NCI-H2171 (cell line): Measurements from ENCODE around the gene ZNF516.

Source experiments
- DNase-seq: peaks from one replicate; lab custom pipeline; 2025; lab: John Stamatoyannopoulos, UW

Gene ZNF516

GRCh38 chr18:76441668-76442412 lies 53.2 kb downstream of the ZNF516 start:
- DNase-seq, result no peak

- DNase-seq, result no peak
Observed at GRCh38 chr18:76441002-76441667, 53.9 kb downstream of the ZNF516 start.

- DNase-seq, result no peak
Observed at GRCh38 chr18:76437910-76438309, 57.1 kb downstream of the ZNF516 start.

- DNase-seq, result no peak
Observed at GRCh38 chr18:76437011-76437410, 58.0 kb downstream of the ZNF516 start.

GRCh38 chr18:76436342-76436741 lies 58.7 kb downstream of the ZNF516 start:
- no peak for DNase-seq

- DNase-seq, result no peak
Observed at GRCh38 chr18:76435316-76435989, 59.6 kb downstream of the ZNF516 start.

GRCh38 chr18:76434452-76434851 lies 60.6 kb downstream of the ZNF516 start:
- DNase-seq, result no peak

GRCh38 chr18:76433788-76434187 lies 61.3 kb downstream of the ZNF516 start:
- no peak for DNase-seq

GRCh38 chr18:76432970-76433767 lies 61.9 kb downstream of the ZNF516 start:
- DNase-seq, result no peak

GRCh38 chr18:76432274-76432755 lies 62.7 kb downstream of the ZNF516 start:
- DNase-seq, result no peak

- DNase-seq, result no peak
Observed at GRCh38 chr18:76431437-76432273, 63.4 kb downstream of the ZNF516 start.

- no peak for DNase-seq
Observed at GRCh38 chr18:76430636-76431035, 64.4 kb downstream of the ZNF516 start.

GRCh38 chr18:76429262-76430126 lies 65.5 kb downstream of the ZNF516 start:
- DNase-seq, result no peak

GRCh38 chr18:76428396-76429261 lies 66.4 kb downstream of the ZNF516 start:
- DNase-seq, result no peak

- no peak for DNase-seq
Observed at GRCh38 chr18:76426737-76427305, 68.2 kb downstream of the ZNF516 start.

GRCh38 chr18:76425146-76426131 lies 69.6 kb downstream of the ZNF516 start:
- DNase-seq, result no peak

GRCh38 chr18:76422838-76423237 lies 72.2 kb downstream of the ZNF516 start:
- DNase-seq, result no peak

GRCh38 chr18:76422121-76422520 lies 72.9 kb downstream of the ZNF516 start:
- DNase-seq, result no peak
